NCI-H1048 (cell line): ENCODE measurements around the gene CUX1.
"Not testable (repeated sequence)": the region's sequence is repeated elsewhere in the genome, so short reads cannot be mapped to it uniquely, and the experiment has no call there.

Experiments used
- DNase-seq: peaks from one replicate; lab custom pipeline; 2025; lab: John Stamatoyannopoulos, UW

The CUX1 gene

DNA sequence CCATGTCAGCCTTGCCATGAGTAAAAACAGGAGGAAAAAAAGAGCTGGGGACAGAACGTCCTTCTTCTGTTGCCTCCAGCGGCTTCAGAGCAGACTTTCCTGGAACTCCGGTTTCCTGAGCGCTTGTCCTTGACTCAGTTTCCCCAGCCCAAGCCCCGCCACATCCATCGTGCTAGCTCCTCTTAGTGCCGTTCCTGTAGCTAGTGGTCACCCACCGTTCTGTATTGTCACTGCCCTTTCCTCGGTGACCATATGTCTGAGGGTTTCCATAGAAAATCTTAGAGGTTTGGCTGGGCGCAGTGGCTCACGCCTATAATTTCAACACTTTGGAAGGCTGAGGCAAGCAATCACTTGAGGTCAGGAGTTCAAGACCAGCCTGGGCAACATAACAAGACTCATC is 100.1 kb downstream of the CUX1 start:
- DNase-seq, result no peak

DNA sequence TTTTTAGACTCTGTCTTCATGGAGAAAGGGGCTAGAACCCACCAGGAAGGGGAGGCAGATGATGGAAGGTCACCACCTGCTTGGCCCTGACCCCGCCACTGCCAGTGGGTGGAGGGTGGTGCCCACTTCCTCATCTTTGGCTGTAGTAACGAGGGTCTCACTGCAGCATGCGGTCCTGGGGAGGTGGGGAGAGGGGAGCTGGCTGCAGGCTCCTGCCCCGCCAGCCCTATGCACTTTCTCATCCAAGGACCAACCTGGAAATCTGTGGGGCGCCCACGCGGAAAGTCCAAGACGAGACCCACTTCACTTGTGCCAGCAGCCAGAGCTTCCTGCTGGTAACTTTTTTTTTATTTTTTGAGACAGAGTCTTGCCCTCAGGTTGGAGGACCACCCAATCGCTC is 101.0 kb downstream of the CUX1 start:
- DNase-seq, result no peak

DNA sequence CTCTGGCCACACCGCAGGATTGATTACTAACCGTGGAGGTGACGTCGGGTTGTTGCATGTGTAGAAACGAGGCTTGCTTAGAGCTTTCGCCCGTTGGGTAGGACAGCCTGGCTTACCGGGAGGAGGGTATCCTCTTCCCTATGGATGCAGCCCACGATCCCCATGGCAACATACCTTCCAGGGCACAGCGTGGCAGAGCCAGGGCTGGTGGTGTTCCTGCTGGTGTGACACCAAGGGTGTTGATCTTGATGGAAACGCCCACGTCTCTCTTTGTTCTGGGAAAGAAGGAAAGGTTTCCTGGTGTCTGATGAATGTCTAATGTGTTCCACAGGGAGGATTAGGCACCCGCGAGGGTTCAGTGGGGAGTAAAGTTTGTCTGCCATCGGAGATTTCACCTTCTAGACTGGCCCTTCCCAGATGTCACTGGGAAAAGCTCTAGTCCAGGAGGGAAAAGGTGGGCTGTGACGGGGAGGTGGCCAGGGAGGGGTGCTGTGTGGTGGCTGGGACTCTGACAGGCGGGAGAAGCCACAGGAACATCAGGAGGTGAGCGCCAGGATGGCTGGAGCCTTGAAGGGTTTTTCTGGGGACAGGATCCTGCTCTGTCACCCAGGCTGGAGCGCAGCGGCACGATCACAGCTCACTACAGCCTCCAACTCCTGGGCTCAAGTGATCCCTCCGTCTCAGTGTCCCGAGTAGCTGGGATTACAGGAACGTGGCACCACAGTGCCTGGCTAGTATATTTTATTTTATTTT is 102.1 kb downstream of the CUX1 start:
- no peak for DNase-seq

DNA sequence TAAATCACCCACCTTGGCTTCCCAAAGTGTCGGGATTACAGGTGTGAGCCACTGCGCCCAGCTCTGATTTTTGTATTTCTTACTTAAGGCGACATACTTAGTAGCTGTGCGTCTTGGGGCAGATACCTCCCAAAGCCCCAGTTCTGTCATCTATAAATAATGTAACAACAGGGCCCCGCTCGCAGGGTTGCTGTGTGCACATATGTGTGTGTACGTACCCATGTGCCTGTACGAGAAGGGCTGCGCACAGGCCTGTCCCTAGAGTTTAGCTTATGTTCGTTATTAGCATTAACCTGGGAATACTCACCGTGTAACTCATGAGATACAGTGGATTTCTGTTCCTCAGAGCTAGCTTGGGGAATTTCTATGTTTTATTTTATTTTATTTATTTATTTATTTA is 103.6 kb downstream of the CUX1 start:
- DNase-seq, result no peak

DNA sequence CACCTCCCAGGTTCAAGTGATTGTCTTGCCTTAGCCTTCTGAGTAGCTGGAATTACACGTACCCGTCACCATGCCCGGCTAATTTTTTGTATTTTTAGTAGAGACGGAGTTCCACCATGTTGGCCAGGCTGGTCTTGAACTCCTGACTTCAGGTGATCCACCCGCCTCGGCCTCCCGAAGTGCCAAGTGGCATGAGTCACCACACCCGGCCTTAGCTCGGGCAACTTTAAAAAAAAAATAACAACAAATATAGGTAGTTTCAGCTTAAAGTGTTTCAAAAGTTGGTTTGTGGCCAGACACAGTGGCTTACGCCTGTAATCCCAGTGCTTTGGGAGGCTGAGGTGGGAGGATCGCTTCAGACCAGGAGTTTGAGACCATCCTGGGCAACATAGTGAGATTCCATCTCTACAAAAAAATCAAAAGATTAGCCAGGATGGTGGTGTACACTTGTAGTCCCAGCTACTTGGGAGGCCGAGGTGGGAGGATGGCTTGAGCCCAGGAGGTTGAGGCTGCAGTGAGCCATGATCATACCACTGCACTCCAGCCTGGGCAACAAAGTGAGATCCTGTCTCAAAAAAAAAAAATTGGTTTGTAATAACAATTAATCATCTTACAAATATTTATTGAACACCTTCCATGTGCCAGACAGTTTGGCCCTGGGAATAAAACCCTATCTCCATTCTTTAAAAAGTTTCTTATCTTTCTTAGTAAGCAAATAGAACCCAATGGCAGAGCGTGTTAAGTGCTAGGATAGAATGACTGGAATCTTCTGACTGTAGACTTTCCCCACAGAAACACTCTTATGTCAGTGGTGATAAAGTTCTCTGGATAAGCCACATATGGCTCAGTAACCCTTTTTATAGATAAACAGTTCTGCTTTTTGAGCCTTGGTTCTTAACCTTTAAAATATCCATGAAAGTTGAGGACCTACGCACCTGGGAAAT is 104.4 kb downstream of the CUX1 start:
- DNase-seq, result not testable (repeated sequence)

DNA sequence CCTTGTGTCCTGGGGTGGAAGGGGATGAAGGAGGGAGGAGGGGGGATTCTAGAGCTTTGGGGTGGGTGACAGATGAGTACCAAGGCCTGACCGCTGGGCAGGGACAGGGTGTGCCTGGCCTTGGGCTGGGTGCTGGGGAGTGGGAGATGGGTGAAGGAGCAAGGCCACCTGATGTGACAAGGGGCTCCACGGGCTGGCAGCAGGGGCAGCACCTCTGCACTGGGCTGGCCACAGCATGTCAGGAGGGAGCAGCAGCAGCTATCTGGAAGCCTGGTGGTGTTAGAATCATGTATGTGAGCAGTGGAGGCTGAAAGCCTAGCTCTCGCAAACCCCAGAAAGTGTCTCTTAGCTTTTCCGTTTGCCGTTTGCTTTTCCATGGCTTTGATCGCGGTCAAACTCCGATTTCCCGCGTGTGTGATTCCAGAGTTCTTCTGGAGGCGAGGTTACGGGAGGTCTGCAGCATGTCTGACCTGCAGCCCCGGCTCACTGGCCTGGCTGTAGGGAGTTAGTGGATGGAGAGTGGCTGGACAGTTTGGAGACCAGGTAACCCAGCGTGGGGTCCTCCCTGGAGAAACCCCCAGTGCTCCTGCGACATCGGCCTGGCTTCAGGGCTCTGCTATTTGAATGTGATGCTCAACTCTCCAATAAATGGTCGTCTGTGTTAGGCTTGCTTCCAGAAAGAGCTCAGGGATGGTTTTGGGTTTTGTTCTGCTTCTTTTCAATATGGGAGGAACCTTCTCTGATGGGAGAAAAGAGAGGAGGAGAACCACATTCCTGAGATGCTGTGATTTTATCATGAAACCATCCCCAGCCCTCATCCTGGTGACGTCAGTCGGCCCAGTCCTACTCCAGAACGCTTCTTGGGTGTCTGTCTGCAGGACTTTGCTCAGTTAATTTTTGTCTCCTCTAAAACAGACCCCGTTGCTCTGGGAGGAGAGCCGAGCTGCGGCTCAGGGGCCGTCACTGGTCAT is 105.5 kb downstream of the CUX1 start:
- DNase-seq, result no peak

DNA sequence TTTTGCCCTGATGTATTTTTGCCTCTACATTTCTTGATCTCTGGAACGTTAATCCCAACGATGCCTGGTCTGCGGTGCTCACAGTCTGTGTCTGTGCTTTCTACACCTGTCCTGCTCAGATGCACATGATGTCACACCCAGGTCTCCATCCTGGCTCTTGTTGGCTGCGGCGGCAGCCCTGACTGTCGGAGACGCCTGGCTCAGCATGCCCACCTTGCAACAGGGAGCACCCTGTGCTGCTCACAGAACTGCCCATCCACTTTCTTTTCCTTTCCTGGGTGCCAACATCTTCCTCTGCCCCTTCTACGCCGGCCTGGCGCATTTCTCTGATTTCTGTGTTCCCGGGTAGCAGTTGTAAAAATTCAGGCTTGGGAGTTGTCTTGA is 106.2 kb downstream of the CUX1 start:
- DNase-seq, result no peak

DNA sequence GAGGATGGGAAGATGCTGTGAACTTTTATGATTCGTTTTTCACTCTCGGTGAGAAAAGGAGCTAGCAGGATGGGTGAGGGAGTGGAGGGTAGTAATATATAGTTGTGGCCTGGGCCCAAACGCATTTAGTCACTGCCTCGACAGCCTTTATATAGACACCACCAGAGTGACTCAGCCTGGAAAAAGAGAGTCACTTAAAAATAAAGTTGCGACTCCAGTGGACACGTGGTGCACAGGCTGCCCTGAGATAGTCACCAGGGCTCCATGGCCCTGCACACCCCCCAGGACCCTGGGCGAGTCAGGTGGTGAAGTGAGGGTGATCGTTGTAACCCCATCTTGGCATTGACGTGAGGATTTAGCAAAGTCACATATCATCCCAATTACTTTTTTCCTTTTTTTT is 106.7 kb downstream of the CUX1 start:
- DNase-seq, result no peak

DNA sequence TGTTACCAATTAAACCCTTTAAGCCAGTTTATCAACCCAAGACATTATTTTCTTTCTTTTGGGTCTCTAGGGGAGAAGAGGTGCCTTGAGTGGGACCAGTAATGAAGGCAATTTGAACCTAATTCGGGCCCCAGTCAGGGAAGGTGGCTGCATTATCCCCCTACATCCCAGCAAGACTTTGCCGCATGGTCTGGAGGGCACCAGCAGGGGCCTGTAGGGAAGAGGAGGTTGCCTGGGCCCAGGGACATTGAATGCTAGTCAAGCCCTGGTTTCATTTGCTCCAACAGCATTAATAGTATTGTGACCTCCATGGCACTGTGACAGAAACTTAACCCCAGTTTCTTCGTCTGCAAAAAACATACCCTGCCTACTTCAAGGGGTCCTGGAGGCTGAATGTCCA is 108.8 kb downstream of the CUX1 start:
- no peak for DNase-seq

DNA sequence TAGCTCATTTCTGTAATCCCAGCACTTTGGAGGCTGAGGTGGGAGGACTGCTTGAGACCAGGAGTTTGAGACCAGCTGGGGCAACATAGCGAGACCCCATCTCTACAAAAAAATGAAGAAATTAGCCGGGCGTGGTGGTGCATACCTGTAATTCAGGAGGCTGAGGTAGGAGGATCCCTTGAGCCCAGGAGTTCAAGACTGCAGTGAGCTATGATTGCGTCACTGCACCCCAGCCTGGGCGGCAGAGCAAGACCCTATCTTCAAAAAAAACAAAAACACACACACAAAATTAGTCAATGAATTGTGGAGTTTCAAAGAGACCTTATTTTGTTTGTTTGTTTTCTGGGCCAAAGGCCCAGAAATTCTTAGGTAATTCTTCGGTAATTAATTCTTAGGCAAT is 110.0 kb downstream of the CUX1 start:
- no peak for DNase-seq

DNA sequence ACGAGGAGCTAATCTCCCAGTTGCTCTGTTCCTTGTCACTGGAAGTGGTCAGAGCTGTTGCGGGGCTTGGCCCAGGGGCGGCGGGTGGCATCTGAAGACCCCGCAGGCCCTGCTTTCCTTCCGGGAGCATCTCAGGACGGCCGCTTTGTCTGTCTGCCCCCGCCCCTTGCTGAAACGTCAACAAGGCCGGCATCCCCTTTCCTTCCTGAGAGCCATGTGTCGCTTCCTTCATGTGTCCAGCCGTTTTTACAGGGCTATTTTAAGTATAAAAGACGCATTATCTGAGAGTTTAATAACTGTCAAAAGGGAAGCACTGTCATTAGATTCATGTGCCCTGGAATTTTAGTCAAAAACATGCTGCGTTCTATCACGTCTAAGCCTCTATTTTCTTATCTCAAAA is 110.4 kb downstream of the CUX1 start:
- DNase-seq, result no peak

DNA sequence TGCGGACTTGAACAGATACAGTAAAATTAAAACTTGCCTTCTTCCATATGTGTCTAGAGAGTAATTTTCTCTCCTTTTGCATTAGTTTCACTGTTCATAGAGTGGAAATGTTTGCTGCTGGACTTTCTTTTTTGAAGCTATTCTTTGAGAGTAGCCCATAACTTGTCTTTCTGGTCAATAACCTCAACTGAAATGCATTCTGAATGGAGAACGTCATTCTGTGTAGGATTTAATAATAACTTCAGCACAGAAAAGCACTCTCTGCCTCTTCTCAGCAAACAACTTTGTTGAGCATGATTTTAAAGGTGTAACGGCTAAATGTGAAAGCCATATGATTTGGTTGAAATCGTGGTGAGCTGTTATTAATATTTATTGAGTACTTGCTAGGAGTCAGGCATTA is 111.8 kb downstream of the CUX1 start:
- DNase-seq, result no peak

DNA sequence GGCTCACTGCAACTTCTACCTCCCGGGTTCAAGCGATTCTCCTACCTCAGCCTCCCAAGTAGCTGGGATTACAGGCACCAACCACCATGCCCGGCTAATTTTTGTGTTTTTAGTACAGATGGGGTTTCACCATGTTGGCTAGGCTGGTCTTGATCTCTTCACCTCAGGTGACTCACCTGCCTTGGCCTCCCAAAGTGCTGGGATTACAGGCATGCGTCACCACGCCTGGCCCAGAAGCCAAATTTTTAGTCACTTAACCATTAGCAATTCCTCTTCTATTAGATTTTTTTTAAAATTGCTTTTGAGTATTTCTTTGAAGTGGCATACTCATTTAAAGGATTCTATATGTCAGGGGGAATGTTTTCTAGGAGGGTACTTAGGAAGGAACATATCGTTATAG is 112.5 kb downstream of the CUX1 start:
- DNase-seq, result not testable (repeated sequence)

DNA sequence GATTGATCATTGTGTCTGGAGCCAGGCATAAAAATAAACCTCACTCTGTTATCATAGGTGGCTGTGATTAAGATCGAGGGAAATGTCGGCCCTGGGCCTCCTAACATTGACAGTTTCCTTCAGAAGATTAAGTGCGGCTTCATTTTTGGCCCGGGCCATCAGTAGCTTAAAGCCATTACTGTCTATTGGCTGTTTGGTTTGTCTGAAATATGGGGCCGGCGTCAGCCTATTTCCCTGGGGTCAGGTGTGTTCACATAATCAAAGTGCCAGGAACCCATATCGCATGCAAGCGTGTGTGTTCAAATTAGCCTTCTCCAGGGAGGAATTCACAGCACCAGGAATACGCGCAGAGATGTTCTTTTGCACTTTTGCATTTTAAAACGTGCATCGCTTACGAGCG is 114.7 kb downstream of the CUX1 start:
- DNase-seq, result no peak

DNA sequence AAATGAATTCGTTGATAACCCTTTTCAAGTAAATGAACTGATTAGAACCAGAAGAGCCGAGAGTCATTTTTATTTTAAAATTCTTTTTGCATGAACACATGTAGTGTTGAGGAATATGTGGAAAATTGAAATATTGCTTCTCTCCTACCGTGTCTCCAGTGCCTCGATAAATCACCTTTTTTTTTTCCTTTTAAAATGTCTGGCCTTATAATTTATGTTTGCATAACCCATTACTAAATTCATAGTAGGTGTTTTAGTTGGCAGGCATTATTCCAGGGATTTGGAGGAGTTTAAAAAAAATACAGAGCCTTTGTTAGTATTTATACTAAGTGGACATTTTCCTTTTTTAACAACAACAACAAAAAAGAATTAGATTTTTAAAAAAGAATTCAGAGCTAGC is 115.6 kb downstream of the CUX1 start:
- DNase-seq, result no peak

DNA sequence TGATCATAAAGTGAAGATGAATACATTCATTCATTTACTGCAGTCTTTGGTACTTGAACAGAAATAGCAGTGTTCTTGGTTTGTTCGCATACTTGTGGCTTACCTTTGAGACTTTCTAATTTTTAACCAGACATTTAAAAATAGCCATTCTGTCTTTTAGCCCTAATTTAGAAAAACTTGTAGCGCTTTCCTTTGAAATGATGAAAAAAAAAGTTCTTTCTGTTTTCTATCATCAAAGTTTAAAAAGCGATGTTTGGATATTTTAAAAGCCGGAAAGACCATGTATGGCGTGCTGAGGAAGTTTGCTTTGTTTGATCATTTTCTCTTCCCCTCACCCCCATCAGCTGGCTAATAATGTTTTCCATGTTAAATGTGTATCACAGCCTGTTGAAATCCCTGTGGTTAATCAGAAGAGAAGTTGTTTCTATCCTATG is 116.3 kb downstream of the CUX1 start:
- DNase-seq, result no peak

DNA sequence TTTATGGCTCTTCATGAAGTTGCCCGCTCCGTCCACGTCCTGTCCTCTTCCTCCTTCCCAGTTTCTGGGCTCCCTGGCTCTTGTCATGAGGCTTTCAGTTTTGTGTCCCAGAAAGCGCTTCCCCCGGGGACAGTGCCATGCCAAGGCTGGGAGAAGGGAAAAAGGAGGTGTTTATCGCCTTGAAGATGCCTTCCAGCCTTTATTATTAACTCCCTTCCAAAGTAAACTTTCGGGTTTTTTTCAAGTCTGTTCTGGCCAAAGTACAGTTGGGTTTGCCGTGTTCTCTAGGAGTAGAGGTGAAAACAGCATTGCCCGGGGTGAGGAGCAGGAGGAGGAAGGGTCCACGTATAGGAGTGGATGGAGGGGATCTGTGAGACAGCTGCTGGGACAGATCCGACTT is 117.2 kb downstream of the CUX1 start:
- DNase-seq, result no peak

DNA sequence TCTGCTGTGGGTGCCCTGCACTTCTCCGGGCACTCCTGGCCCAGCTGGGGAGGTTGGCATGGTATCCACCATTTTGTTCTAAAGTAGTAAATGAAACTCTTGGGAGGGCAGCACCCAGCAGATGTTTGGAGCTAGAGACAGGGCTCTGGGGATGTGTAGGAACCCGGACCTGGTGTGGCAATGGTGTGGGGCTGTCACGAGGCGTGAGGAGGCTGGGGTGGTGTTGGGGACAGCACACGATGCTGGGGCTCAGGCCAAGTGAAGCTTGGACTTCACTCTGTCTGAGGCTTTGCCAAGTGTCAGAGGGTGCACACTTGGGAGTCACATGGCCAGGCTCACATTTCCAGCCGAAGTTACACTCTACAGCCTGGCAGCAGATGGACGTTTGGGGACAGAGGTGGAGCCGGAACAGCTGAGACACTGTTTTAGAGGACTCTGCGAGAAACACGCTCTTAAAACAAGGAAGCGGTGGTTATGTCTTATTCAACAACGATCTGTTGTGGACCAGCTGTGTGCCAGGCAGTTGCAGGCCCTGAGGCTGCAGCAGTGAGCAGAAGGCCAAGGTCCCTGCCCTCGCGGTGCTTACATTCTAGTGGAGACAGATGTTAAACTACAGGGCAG is 118.2 kb downstream of the CUX1 start:
- DNase-seq, result no peak

DNA sequence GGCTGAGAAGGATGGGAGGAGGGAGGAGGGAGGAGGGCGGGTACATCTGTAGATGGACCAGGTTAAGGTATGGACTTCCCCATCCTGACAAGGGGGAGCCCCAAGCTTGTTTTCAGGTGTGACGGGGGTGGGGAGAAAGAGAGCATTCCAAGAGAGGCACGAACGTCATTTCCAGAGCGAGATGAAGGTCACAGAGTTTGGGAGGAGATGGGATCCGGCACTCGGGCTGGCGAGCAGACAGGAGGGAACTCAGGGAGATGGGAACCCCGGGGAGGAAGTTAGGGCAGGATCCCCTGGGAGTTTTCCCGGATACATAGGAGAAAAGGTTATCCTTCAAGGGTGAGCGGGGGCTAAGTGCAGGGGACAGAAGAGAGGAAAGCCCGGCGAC is 118.8 kb downstream of the CUX1 start:
- no peak for DNase-seq

DNA sequence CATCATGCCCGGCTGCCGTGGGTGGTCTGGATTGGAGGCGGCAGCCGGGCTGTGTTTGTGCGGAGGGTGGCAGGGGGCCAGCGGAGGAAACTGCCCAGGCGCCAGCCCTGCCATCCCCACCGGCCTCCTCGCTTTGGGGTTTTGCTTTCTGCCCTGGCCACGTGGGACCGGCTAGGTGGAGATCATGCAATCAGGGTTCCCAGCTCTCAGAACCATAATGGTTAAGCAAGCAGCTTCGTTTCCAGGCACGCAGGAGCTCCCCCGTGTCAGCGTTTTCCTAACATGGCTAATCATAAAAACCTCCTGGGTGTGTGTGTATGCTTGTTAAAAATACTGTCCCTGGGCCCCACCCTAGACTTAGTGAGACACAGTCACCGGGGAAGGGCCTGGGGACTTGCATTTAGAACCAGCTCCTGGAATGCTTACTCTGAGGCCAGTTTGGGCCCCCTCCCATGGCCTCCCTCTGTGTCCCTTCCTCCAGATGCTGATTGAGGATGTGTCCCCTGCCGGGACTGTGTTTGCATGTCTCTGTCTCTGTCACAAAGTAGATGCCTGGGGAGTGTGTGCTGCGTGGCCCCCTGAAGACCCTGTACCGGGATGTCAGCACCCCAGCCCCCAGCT is 119.3 kb downstream of the CUX1 start:
- DNase-seq, result no peak
